Pancreas (tissue), 10 donors: Measurements from ENCODE around the gene CCNJL. TPM values are rescaled to one million over a fixed set of nuclear protein-coding genes. Genes with fewer than 3 reads are reported as not detected.
A peak's percentile ranks its signal among the peaks of the same experiment; 100 is the strongest.

Experiments
- ATAC-seq, 4 donors: fragments of 200-7000 bp; cut with Tn5 transposase; one replicate each; pipeline versions ENCODE4 v1.8.0 to v1.9.1; 2020; ENCODE audit warnings: mild to moderate bottlenecking in 4 of 4, moderate library complexity in 4 of 4
- DNase-seq, 6 donors: peaks; one replicate each; pipeline ENCODE4 v3.0.0-alpha.2; 2020
- FAIRE-seq: peaks from 2 replicates; lab custom pipeline; 2012; peaks lifted over from hg19 to GRCh38; lab: Jason Lieb, UNC
- H3K27ac ChIP-seq, 4 donors: fragments of 200-600 bp; sonication (generic); 1 replicate in 3 of 4; 2 replicates in 1 of 4; pipeline versions ENCODE4 v1.5.0 to v1.8.0; 2020
- H3K27me3 ChIP-seq, 4 donors: fragments of 200-600 bp; one replicate each; pipeline ENCODE4 v1.8.0; 2021
- H3K36me3 ChIP-seq, 3 donors: fragments of 200-600 bp; sonication (generic) in 1 of 3; one replicate each; pipeline versions ENCODE4 v1.5.0 to v1.8.0; 2020 to 2021
- H3K4me1 ChIP-seq, 3 donors: fragments of 200-600 bp; one replicate each; pipeline ENCODE4 v1.8.0; 2021
- H3K4me3 ChIP-seq, 4 donors: fragments of 200-600 bp; sonication (generic) in 2 of 4; one replicate each; pipeline versions ENCODE4 v1.5.0 to v1.8.0; 2020 to 2021
- H3K9me3 ChIP-seq, 4 donors: fragments of 200-600 bp; one replicate each; pipeline ENCODE4 v1.8.0; 2021
- WGBS, 2 donors: extraction: QIAGEN DNeasy Blood & Tissue Kit; methylation state at CpG; one replicate each; pipeline ENCODE4 v1.1.7; 2013; 5-methylcytosine and 5-hydroxymethylcytosine counted together
- intact Hi-C, 3 donors: fragments of 100-400 bp; cut with DNase I; formaldehyde crosslinking; loops; one replicate each; pipeline versions ENCODE4 v1.11.1 to v1.14.2; 2022
- polyA plus RNA-seq, 2 donors: library from polyadenylated mRNA; stranded (reverse); fragments of 200-250 nt; gene quantifications; one replicate each; pipeline ENCODE4 v1.2.3, GENCODE V29; 2013
- total RNA-seq, 6 donors: library from RNA; stranded (reverse); fragmentation: NEBNext Ultra II Directional in 4 of 6; extraction: Animal tissue kit (Norgen Biotek cat#: 25700) in 4 of 6; gene quantifications; one replicate each; pipeline versions ENCODE4 v1.2.1 to v1.2.4, GENCODE V29; 2021 to 2023
- TF ChIP-seq, protein P1 (sequence below), 4 donors: fragments of 200-600 bp; sonication (generic) in 3 of 4; IDR thresholded peaks; one replicate each; pipeline versions ENCODE4 v1.5.0 to v1.8.0; 2021; ENCODE audit warnings: antibody characterized with exemption in 4 of 4
- donor health status: healthy with polysubstance abuse.
- donor health status: DM: no; HTN: no; CAD: no; lungs with moderate emphysema.
- donor health status: DM: no; HTN: no; CAD: no.
- donor health status: control.
- donor health status: control.
- donor health status: Bipolar disorder and iron deficiency.
- donor health status: DM: yes; HTN: yes; CAD: no.
- donor health status: DM: no; HTN: no; CAD: no.
- donor health status: DM: no; HTN: no; CAD: no.
- donor health status: DM: yes; HTN: yes; CAD: no.

CCNJL gene
- total and polyA plus RNA-seq, 8 donors, result 0.06 to 0.58 (median 0.14) TPM

DNA sequence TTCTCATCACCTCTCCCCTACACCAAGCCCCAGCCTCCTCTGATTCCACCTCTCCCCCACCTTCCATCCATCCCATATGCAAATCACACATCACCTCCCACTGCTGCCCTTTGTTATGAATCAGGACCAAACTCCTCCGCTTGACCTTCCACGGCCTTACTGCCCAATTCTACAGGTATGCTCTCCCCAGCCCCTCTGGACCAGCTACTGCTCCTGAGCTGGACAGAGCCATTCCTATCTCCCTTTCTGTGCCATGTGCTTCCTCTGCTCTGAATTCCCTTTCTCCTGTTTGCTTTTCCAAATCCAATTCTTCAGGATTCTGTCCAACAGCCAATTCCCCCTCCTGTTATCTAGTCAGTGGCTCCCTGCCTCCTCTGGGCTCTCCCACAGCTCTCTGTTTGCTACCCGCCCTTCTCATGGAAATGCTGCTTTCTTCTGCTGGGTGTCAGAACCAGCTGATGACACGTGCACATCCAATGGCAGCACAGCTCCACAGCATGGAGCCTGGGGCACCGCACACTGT lies 74.7 kb downstream of the CCNJL start:
- no peaks in the 10 kb centered on the region for H3K9me3 ChIP-seq
- DNase-seq (no peak), ATAC-seq (no peak), FAIRE-seq (no peak)
- H3K4me3 ChIP-seq, result no peak overlapping the region
- TF ChIP-seq, protein P1, sequence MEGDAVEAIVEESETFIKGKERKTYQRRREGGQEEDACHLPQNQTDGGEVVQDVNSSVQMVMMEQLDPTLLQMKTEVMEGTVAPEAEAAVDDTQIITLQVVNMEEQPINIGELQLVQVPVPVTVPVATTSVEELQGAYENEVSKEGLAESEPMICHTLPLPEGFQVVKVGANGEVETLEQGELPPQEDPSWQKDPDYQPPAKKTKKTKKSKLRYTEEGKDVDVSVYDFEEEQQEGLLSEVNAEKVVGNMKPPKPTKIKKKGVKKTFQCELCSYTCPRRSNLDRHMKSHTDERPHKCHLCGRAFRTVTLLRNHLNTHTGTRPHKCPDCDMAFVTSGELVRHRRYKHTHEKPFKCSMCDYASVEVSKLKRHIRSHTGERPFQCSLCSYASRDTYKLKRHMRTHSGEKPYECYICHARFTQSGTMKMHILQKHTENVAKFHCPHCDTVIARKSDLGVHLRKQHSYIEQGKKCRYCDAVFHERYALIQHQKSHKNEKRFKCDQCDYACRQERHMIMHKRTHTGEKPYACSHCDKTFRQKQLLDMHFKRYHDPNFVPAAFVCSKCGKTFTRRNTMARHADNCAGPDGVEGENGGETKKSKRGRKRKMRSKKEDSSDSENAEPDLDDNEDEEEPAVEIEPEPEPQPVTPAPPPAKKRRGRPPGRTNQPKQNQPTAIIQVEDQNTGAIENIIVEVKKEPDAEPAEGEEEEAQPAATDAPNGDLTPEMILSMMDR (IDR thresholded peaks at IDR 0.05), result no peak
- H3K27me3 ChIP-seq, result no peaks in the 10 kb centered on the region
- WGBS, 2 donors, result 76 to 78% methylated on average over 5 of the region's 5 CpGs
- intact Hi-C loops, result no loop called here
- H3K27ac ChIP-seq, result no peak overlapping the region
- no peaks in the 10 kb centered on the region for H3K4me1 ChIP-seq
- H3K36me3 ChIP-seq, result no peaks in the 10 kb centered on the region

DNA sequence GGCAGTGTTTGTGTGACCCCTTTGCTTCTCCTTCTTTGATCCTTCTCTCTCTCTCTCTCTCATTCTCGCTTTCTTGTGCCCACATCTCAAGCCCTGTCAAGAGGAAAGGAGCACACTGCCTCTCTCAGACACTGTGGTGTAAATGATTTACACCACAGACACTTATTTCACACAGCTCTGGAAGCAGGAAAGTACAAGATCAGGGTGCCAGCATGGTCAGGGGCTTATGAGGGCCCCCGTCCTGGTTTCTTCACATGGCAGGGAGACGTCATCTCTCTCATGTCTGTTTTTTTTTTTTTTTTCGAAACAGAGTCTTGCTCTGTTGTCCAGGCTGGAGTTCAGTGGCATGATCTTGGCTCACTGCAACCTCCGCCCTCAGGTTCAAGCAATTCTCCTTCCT lies 76.6 kb downstream of the CCNJL start:
- Histone ChIP-seq H3K27me3 (no peaks in the 10 kb centered on the region), H3K4me1 (no peaks in the 10 kb centered on the region), H3K9me3 (no peaks in the 10 kb centered on the region), H3K36me3 (no peaks in the 10 kb centered on the region), H3K27ac (no peak overlapping the region), H3K4me3 (no peak overlapping the region)
- TF ChIP-seq, protein P1 (IDR thresholded peaks at IDR 0.05), result no peak
- intact Hi-C loops, result no loop called here
- ATAC-seq (no peak), FAIRE-seq (no peak), DNase-seq (no peak)
- WGBS, 2 donors, result 76 to 92% methylated on average over 4 to 5 of the region's 5 CpGs

DNA sequence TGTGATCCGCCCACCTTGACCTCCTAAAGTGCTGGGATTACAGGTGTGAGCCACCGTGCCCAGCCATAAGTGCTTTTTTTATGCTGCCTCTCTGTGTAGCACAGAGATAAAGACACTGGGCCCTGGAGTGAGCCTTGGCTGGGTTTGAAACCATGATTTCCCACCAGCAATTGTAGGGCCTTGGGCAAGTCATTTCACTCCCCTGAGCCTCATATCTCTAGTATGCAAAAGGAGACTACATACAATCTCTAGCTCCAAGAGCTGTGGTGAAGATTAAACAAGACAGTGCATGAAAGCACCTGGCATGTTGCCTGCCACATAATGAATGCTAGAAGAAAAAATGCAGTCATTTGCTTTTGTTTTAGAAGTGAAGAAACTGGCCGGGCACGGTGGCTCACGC lies 79.1 kb downstream of the CCNJL start:
- Histone ChIP-seq H3K9me3 (no peaks in the 10 kb centered on the region), H3K27me3 (no peaks in the 10 kb centered on the region), H3K36me3 (no peaks in the 10 kb centered on the region), H3K4me3 (no peak overlapping the region), H3K4me1 (no peaks in the 10 kb centered on the region), H3K27ac (no peak overlapping the region)
- WGBS, 2 donors, result 77 to 85% methylated on average over 5 of the region's 5 CpGs
- no peak for DNase-seq
- intact Hi-C loops, result no loop called here
- FAIRE-seq, result no peak
- TF ChIP-seq, protein P1 (IDR thresholded peaks at IDR 0.05), result no peak
- ATAC-seq, result no peak

DNA sequence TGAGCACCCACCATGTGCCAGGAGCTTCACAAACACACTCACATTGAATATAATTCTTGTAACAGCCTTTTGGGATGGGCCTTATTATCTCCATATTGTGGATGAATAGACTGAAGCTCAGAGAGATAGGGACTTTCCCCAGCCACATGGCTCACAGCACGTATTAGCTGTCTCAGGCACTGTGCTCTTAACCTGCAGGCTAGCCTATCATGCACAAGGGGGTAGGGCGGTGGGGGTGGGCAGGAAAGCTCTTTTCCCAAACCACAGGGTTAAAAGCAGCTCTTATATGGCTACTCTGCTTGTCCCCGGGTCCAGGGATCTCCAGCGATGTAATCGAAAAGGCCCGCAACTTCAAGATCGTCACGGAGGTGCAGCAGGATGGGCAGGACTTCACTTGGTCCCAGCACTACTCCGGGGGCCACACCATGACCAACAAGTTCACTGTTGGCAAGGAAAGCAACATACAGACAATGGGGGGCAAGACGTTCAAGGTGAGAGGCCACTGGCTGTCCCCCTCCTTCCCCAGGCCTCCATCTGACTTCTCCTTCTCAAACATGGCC lies 80.5 kb downstream of the CCNJL start:
- Histone ChIP-seq H3K4me3 (no peak overlapping the region), H3K36me3 (no peaks in the 10 kb centered on the region), H3K4me1 (no peaks in the 10 kb centered on the region), H3K27ac (no peak overlapping the region), H3K27me3 (no peaks in the 10 kb centered on the region), H3K9me3 (no peaks in the 10 kb centered on the region)
- WGBS, 2 donors, result 83 to 86% methylated on average over 10 of the region's 10 CpGs
- DNase-seq (no peak), ATAC-seq (peak in 1 of 4 donors; percentile 66), FAIRE-seq (no peak)
- TF ChIP-seq, protein P1 (IDR thresholded peaks at IDR 0.05), result no peak
- intact Hi-C loops, result no loop called here
